KMS-11 (cell line): Measurements from ENCODE around the gene ZNF618.

Experiments used
- H2AFZ ChIP-seq: fragments of 200-600 bp; sonication (generic); 2 replicates; pipeline ENCODE4 v1.6.1; 2016; ENCODE audit warnings: antibody characterized with exemption, mixed run types, low read depth
- H3K27ac ChIP-seq: fragments of 200-600 bp; sonication (generic); 2 replicates; pipeline ENCODE4 v1.6.1; 2016; ENCODE audit warnings: mild to moderate bottlenecking, mixed run types
- H3K27me3 ChIP-seq: fragments of 200-600 bp; sonication (generic); 2 replicates; pipeline ENCODE4 v1.6.1; 2017; ENCODE audit warnings: mild to moderate bottlenecking, low read depth, mixed run types, moderate library complexity; ENCODE audit not compliant: insufficient read depth
- H3K36me3 ChIP-seq: fragments of 200-600 bp; sonication (generic); 2 replicates; pipeline ENCODE4 v1.6.1; 2017; ENCODE audit warnings: mild to moderate bottlenecking, mixed run types; ENCODE audit not compliant: insufficient read depth
- H3K4me1 ChIP-seq: fragments of 200-600 bp; sonication (generic); 2 replicates; pipeline ENCODE4 v1.6.1; 2016; ENCODE audit warnings: mild to moderate bottlenecking, low read depth, mixed run types; ENCODE audit not compliant: poor library complexity, severe bottlenecking
- H3K4me2 ChIP-seq: fragments of 200-600 bp; sonication (generic); 2 replicates; pipeline ENCODE4 v1.7.0; 2016; ENCODE audit warnings: mild to moderate bottlenecking, mixed run types
- H3K4me3 ChIP-seq: fragments of 200-600 bp; sonication (generic); IDR thresholded peaks from 2 replicates; pipeline ENCODE4 v1.6.1; 2017; ENCODE audit warnings: low read depth, low read length, mixed read lengths; ENCODE audit not compliant: insufficient read depth
- H3K79me2 ChIP-seq: fragments of 200-600 bp; sonication (generic); 2 replicates; pipeline ENCODE4 v1.6.1; 2016; ENCODE audit warnings: low read depth, mixed run types; ENCODE audit not compliant: insufficient read depth
- H3K9ac ChIP-seq: fragments of 200-600 bp; sonication (generic); 2 replicates; pipeline ENCODE4 v1.6.1; 2016; ENCODE audit warnings: mild to moderate bottlenecking, mixed run types
- H4K20me1 ChIP-seq: fragments of 200-600 bp; sonication (generic); 2 replicates; pipeline ENCODE4 v1.6.1; 2016; ENCODE audit warnings: mild to moderate bottlenecking, mixed run types; ENCODE audit not compliant: insufficient read depth
- TF ChIP-seq, protein P1 (sequence below): fragments of 200-600 bp; sonication (generic); conservative IDR thresholded peaks from 2 replicates; pipeline ENCODE4 v1.6.1; 2017; ENCODE audit warnings: low read depth, mild to moderate bottlenecking, antibody characterized with exemption, low read length, moderate library complexity, mixed read lengths

ZNF618 gene

GRCh38 chr9:113895526-113895925 is 19.4 kb downstream of the ZNF618 start:
- H3K79me2 ChIP-seq = no peaks in the 10 kb centered on the region
- no peak overlapping the region for H3K4me3 ChIP-seq
- H3K9ac ChIP-seq = no peak overlapping the region
- H4K20me1 ChIP-seq = no peaks in the 10 kb centered on the region
- no peak overlapping the region for H2AFZ ChIP-seq
- no peak overlapping the region for H3K4me2 ChIP-seq
- no peaks in the 10 kb centered on the region for H3K27me3 ChIP-seq
- TF ChIP-seq, protein P1, sequence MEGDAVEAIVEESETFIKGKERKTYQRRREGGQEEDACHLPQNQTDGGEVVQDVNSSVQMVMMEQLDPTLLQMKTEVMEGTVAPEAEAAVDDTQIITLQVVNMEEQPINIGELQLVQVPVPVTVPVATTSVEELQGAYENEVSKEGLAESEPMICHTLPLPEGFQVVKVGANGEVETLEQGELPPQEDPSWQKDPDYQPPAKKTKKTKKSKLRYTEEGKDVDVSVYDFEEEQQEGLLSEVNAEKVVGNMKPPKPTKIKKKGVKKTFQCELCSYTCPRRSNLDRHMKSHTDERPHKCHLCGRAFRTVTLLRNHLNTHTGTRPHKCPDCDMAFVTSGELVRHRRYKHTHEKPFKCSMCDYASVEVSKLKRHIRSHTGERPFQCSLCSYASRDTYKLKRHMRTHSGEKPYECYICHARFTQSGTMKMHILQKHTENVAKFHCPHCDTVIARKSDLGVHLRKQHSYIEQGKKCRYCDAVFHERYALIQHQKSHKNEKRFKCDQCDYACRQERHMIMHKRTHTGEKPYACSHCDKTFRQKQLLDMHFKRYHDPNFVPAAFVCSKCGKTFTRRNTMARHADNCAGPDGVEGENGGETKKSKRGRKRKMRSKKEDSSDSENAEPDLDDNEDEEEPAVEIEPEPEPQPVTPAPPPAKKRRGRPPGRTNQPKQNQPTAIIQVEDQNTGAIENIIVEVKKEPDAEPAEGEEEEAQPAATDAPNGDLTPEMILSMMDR = no peak
- H3K36me3 ChIP-seq = no peaks in the 10 kb centered on the region
- no peaks in the 10 kb centered on the region for H3K4me1 ChIP-seq
- H3K27ac ChIP-seq = no peak overlapping the region

DNA sequence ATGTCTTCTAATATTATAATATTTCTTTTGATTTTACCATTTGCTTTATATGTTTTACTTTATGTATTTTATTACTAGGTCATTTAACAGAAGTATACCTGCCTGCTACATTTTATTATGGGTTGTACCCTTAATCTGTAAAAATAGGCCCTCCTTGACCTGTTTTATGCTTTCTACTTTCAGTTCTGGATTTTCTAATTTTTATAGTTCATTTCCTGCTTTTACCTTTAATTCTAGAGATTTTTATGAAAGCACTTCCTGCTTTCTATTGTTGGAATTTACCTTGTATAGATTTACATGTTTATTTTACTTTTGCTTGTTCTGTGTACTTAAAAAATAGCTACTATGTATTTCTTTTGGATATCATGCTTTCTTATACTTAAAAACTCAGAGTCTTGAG is 20.6 kb downstream of the ZNF618 start:
- no peaks in the 10 kb centered on the region for H3K79me2 ChIP-seq
- H3K36me3 ChIP-seq = no peaks in the 10 kb centered on the region
- no peak overlapping the region for H2AFZ ChIP-seq
- H4K20me1 ChIP-seq = no peaks in the 10 kb centered on the region
- H3K27ac ChIP-seq = no peak overlapping the region
- H3K4me3 ChIP-seq = no peak overlapping the region
- H3K4me2 ChIP-seq = no peak overlapping the region
- H3K4me1 ChIP-seq = no peaks in the 10 kb centered on the region
- H3K27me3 ChIP-seq = no peaks in the 10 kb centered on the region
- TF ChIP-seq, protein P1 = no peak
- no peak overlapping the region for H3K9ac ChIP-seq

DNA sequence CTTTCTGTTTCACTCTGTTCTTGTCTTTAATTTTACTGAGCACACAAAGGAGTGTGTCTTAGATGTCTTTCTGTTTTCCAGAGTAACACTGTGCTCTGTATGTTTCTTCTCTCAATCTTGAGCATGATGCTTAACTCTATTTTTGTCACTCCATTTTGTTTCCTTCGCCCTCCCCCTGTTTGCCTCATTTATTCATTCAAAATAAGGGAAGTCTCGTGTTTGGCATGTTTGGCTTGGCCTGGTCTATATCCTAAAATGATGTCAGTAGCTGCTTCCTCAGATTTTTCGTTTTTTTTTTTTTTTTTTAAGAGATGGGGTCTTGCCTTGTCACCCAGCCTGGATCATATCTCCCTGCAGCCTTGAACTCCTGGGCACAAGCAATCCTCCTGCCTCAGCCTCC is 22.0 kb downstream of the ZNF618 start:
- TF ChIP-seq, protein P1 = no peak

GRCh38 chr9:113898596-113898995 is 22.5 kb downstream of the ZNF618 start:
- TF ChIP-seq, protein P1 = no peak
- no peak overlapping the region for H3K4me2 ChIP-seq
- no peak overlapping the region for H2AFZ ChIP-seq
- no peaks in the 10 kb centered on the region for H3K36me3 ChIP-seq
- no peak overlapping the region for H3K4me3 ChIP-seq
- no peaks in the 10 kb centered on the region for H3K4me1 ChIP-seq
- H3K27me3 ChIP-seq = no peaks in the 10 kb centered on the region
- H3K79me2 ChIP-seq = no peaks in the 10 kb centered on the region
- no peaks in the 10 kb centered on the region for H4K20me1 ChIP-seq
- H3K9ac ChIP-seq = no peak overlapping the region
- H3K27ac ChIP-seq = no peak overlapping the region

More for the DNA sequence above, 22.0 kb downstream of the ZNF618 start:
- Histone ChIP-seq H3K4me2 (no peak overlapping the region), H2AFZ (no peak overlapping the region), H3K4me1 (no peaks in the 10 kb centered on the region), H3K9ac (no peak overlapping the region), H3K36me3 (no peaks in the 10 kb centered on the region), H4K20me1 (no peaks in the 10 kb centered on the region), H3K27ac (no peak overlapping the region), H3K27me3 (no peaks in the 10 kb centered on the region), H3K4me3 (no peak overlapping the region), H3K79me2 (no peaks in the 10 kb centered on the region)
